ENCODE results near the gene CENPV. TPM values are rescaled to one million over a fixed set of nuclear protein-coding genes. Genes with fewer than 3 reads are reported as not detected.
A peak's percentile ranks its signal among the peaks of the same experiment; 100 is the strongest.
"Not testable (repeated sequence)": the region's sequence is repeated elsewhere in the genome, so short reads cannot be mapped to it uniquely, and the experiment has no call there.

The CENPV gene
- total RNA-seq, 2 donors from 2014 or later, result 109 to 202 TPM

GRCh38 chr17:16300554-16300953 lies 52.7 kb downstream of the CENPV start:
- Histone ChIP-seq H3K9ac (ENCODE audit: extremely low read depth, low read length, poor library complexity, severe bottlenecking) (no peak overlapping the region), H3K36me3 (ENCODE audit: control insufficient read depth, insufficient read depth, low read length) (peaks cover 5% of the 10 kb centered on the region), H3K27ac (ENCODE audit: low read depth, low read length) (no peak overlapping the region), H3K27me3 (ENCODE audit: control insufficient read depth, insufficient read depth, low read length, poor library complexity, severe bottlenecking) (no peaks in the 10 kb centered on the region), H3K4me1 (ENCODE audit: control insufficient read depth, insufficient read depth, low read length) (peaks cover 15% of the 10 kb centered on the region), H3K4me3 (ENCODE audit: low read length) (no peak overlapping the region), H3K9me3 (ENCODE audit: control insufficient read depth, low read length) (no peaks in the 10 kb centered on the region)
- no peaks in the 10 kb centered on the region for H3K27me3 Mint-ChIP-seq (ENCODE audit: insufficient read depth)
- no peak overlapping the region for H3K4me3 Mint-ChIP-seq
- peaks cover 24% of the 10 kb centered on the region for H3K4me1 Mint-ChIP-seq
- WGBS, 2 experiments (ENCODE audit: insufficient coverage in 1 of 2, insufficient read length in 1 of 2), result 93 to 94% methylated on average over 3 of the region's 3 CpGs
- DNase-seq, result no peak
- no peak overlapping the region for H3K27ac Mint-ChIP-seq
- no peaks in the 10 kb centered on the region for H3K9me3 Mint-ChIP-seq
- peaks cover 7% of the 10 kb centered on the region for H3K36me3 Mint-ChIP-seq (ENCODE audit: low read depth)
- no peak for TF ChIP-seq CTCF (conservative IDR thresholded peaks at IDR 0.05)

GRCh38 chr17:16298140-16298662 lies 55.1 kb downstream of the CENPV start:
- no peaks in the 10 kb centered on the region for H3K9me3 Mint-ChIP-seq
- H3K36me3 Mint-ChIP-seq (ENCODE audit: low read depth), result peaks cover 7% of the 10 kb centered on the region
- 85 to 86% methylated on average over 1 of the region's 1 CpG for WGBS, 2 experiments (ENCODE audit: insufficient coverage in 1 of 2, insufficient read length in 1 of 2)
- Histone ChIP-seq H3K4me3 (ENCODE audit: low read length) (peak overlapping the region; percentile 65), H3K27ac (ENCODE audit: low read depth, low read length) (peak overlapping the region; percentile 28), H3K9me3 (ENCODE audit: control insufficient read depth, low read length) (no peaks in the 10 kb centered on the region), H3K27me3 (ENCODE audit: control insufficient read depth, insufficient read depth, low read length, poor library complexity, severe bottlenecking) (no peaks in the 10 kb centered on the region), H3K36me3 (ENCODE audit: control insufficient read depth, insufficient read depth, low read length) (no peaks in the 10 kb centered on the region), H3K9ac (ENCODE audit: extremely low read depth, low read length, poor library complexity, severe bottlenecking) (peak overlapping the region; percentile 18), H3K4me1 (ENCODE audit: control insufficient read depth, insufficient read depth, low read length) (peaks cover 15% of the 10 kb centered on the region)
- no peak for DNase-seq
- peak overlapping the region; percentile 0 for H3K27ac Mint-ChIP-seq
- peak overlapping the region; percentile 15 for H3K4me3 Mint-ChIP-seq
- no peaks in the 10 kb centered on the region for H3K27me3 Mint-ChIP-seq (ENCODE audit: insufficient read depth)
- H3K4me1 Mint-ChIP-seq, result peaks cover 24% of the 10 kb centered on the region
- TF ChIP-seq CTCF (conservative IDR thresholded peaks at IDR 0.05), result no peak

DNA sequence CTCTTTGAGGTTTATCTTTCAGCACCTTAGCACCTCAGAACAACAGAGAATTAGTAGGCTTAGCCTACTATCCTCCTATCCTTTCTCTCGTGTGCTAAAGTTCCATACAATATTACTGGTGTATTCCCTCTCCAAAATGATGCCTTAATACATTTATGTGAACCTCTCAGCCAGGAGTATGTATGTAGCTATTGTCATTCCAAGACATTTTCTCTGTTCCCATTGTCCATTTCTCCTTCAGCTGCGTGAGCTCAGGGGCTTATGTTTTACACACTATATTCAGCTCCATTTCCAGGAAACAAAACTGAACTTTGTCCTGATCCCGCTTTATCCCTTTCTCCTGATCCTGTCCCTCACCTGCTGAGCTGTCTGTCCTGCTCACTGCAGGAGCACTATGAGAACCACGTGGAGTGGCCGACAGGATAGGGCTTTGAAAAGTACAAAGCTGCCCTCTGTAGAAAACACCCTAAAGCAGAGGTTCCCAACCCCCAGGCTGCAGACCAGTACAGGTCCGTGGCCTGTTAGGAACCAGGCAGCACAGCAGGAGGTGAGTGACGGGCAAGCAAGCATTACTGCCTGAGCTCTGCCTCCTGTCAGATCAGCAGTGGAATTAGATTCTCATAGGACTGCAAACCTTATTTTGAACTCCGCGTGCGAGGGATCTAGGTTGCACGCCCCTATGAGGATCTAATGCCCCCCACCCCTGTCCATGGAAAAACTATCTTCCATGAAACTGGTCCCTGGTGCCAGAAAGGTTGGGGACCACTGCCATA lies 55.7 kb downstream of the CENPV start:
- Histone ChIP-seq H3K36me3 (ENCODE audit: control insufficient read depth, insufficient read depth, low read length) (no peaks in the 10 kb centered on the region), H3K27ac (ENCODE audit: low read depth, low read length) (peak overlapping the region; percentile 28), H3K9ac (ENCODE audit: extremely low read depth, low read length, poor library complexity, severe bottlenecking) (peak overlapping the region; percentile 18), H3K4me3 (ENCODE audit: low read length) (peak overlapping the region; percentile 65), H3K9me3 (ENCODE audit: control insufficient read depth, low read length) (no peaks in the 10 kb centered on the region), H3K4me1 (ENCODE audit: control insufficient read depth, insufficient read depth, low read length) (peaks cover 15% of the 10 kb centered on the region), H3K27me3 (ENCODE audit: control insufficient read depth, insufficient read depth, low read length, poor library complexity, severe bottlenecking) (no peaks in the 10 kb centered on the region)
- peak; percentile 74 for DNase-seq
- peak overlapping the region; percentile 15 for H3K4me3 Mint-ChIP-seq
- 66 to 67% methylated on average over 6 to 11 of the region's 11 CpGs for WGBS, 2 experiments (ENCODE audit: insufficient coverage in 1 of 2, insufficient read length in 1 of 2)
- H3K9me3 Mint-ChIP-seq, result no peaks in the 10 kb centered on the region
- H3K27me3 Mint-ChIP-seq (ENCODE audit: insufficient read depth), result no peaks in the 10 kb centered on the region
- peaks cover 24% of the 10 kb centered on the region for H3K4me1 Mint-ChIP-seq
- peaks cover 7% of the 10 kb centered on the region for H3K36me3 Mint-ChIP-seq (ENCODE audit: low read depth)
- no peak for TF ChIP-seq CTCF (conservative IDR thresholded peaks at IDR 0.05)
- peak overlapping the region; percentile 0 for H3K27ac Mint-ChIP-seq

DNA sequence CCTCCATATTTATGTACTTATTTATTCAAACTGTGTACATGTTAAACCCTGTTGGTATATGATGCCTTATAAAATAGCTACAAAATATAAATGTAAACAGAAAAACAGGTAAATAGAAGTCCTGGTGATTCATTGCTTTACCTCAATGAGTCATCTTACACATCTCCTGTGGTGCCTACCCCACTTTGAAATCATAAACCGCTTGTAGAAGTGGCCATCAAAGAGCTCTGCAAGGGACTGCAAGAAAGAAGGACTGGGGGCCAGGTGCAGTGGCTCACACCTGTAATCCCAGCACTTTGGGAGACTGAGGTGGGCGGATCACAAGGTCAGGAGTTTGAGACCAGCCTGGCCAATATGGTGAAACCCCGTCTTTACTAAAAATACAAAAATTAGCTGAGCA lies 57.2 kb downstream of the CENPV start:
- not testable (repeated sequence) for H3K27ac Mint-ChIP-seq; H3K27ac ChIP-seq (ENCODE audit: low read depth, low read length); H3K4me3 ChIP-seq (ENCODE audit: low read length); H3K9me3 Mint-ChIP-seq; H3K27me3 Mint-ChIP-seq (ENCODE audit: insufficient read depth); H3K9ac ChIP-seq (ENCODE audit: extremely low read depth, low read length, poor library complexity, severe bottlenecking); DNase-seq; H3K27me3 ChIP-seq (ENCODE audit: control insufficient read depth, insufficient read depth, low read length, poor library complexity, severe bottlenecking); H3K36me3 Mint-ChIP-seq (ENCODE audit: low read depth); H3K9me3 ChIP-seq (ENCODE audit: control insufficient read depth, low read length); H3K36me3 ChIP-seq (ENCODE audit: control insufficient read depth, insufficient read depth, low read length); H3K4me3 Mint-ChIP-seq
- 83 to 96% methylated on average over 1 to 3 of the region's 3 CpGs for WGBS, 2 experiments (ENCODE audit: insufficient coverage in 1 of 2, insufficient read length in 1 of 2)
- peaks cover 15% of the 10 kb centered on the region for H3K4me1 ChIP-seq (ENCODE audit: control insufficient read depth, insufficient read depth, low read length)
- peaks cover 24% of the 10 kb centered on the region for H3K4me1 Mint-ChIP-seq

Data from endodermal cell (in vitro differentiated cells).